ENCODE measurements around the gene USP22. TPM values are rescaled to one million over a fixed set of nuclear protein-coding genes. Genes with fewer than 3 reads are reported as not detected.

USP22 gene
- total and polyA plus RNA-seq, 4 donors, result 33.3 to 180 (median 112) TPM

DNA sequence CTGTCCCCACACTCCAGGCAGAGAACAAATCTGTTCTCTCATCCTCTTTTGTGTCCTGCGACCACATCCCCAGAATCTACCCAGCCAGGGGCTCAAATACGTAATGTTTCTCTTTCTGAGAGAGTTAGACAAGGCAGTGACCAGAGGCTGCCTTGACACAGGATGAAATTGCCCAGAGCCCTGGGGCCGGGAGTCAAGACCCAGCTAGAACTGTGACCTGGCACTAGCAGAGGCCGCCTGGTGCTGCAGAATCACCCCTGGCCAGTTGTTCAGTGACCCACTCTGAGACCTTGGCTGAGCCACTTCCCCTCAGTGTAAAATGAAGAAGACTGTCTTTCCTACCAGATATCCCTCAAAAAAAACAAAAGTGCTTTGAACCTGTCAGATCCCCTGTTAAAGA is 72.5 kb downstream of the USP22 start:
- H3K36me3 ChIP-seq (ENCODE audit: control insufficient read depth in 4 of 4, insufficient read depth in 4 of 4, low read length in 4 of 4), result no peaks in the 10 kb centered on the region
- H3K9me3 ChIP-seq (ENCODE audit: control insufficient read depth in 4 of 4, insufficient read depth in 3 of 4, low read length in 3 of 4), result no peaks in the 10 kb centered on the region
- H3K4me1 ChIP-seq (ENCODE audit: control insufficient read depth in 5 of 5, insufficient read depth in 5 of 5, low read length in 5 of 5), result no peaks in the 10 kb centered on the region
- DNase-seq (no peak), ATAC-seq (ENCODE audit: insufficient read depth, low FRiP score) (no peak)
- no peak overlapping the region for H3K9ac ChIP-seq (ENCODE audit: insufficient read depth in 1 of 2, low read length in 2 of 2)
- H3K27ac ChIP-seq (ENCODE audit: low read depth in 1 of 2, low read length in 1 of 2), result no peak overlapping the region
- TF ChIP-seq CTCF (IDR thresholded peaks at IDR 0.05; ENCODE audit: control extremely low read depth, extremely low read depth), result no peak
- H3K4me3 ChIP-seq, result no peak overlapping the region
- 81 to 92% methylated on average over 4 of the region's 4 CpGs for WGBS, 2 donors
- no peaks in the 10 kb centered on the region for H3K27me3 ChIP-seq (ENCODE audit: control insufficient read depth in 3 of 3, insufficient read depth in 3 of 3, low read length in 2 of 3)

DNA sequence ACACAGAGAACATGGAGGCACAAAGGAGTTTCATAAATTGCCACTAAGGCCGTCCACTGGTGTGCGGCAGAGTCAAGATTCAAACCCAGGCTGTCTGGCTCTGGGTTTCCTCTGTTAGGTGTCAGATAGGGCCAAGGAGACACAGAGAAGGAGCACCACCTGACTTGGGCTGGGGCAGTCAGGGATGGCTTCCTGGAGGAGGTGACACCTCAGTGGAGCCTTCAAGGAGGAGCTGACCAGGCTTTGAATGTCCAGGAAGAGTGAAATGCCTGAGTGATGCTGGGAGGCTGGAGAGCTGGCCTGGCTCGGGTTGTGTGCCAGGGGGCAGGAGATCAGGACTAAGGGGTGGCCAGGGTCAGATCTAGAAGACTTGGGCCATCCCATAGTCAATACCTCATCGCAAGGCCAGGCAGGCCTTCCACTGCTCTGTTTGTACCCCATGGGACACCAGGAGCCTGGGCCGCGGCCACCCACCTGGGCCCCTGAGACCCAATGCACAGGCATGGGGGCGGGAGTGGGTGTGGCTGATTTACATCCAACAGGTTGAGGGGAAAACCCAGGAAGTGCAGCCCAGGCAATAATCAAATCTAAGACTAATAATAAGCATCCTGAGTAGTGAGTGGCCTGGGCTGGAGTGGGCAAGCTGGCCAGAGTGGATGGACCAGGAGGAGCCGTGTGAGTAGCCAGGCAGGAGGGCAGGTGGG is 73.7 kb downstream of the USP22 start:
- 97 to 98% methylated on average over 8 of the region's 8 CpGs for WGBS, 2 donors
- no peak overlapping the region for H3K9ac ChIP-seq (ENCODE audit: insufficient read depth in 1 of 2, low read length in 2 of 2)
- ATAC-seq (ENCODE audit: insufficient read depth, low FRiP score), result no peak
- no peak overlapping the region for H3K27ac ChIP-seq (ENCODE audit: low read depth in 1 of 2, low read length in 1 of 2)
- no peaks in the 10 kb centered on the region for H3K27me3 ChIP-seq (ENCODE audit: control insufficient read depth in 3 of 3, insufficient read depth in 3 of 3, low read length in 2 of 3)
- H3K9me3 ChIP-seq (ENCODE audit: control insufficient read depth in 4 of 4, insufficient read depth in 3 of 4, low read length in 3 of 4), result no peaks in the 10 kb centered on the region
- no peaks in the 10 kb centered on the region for H3K4me1 ChIP-seq (ENCODE audit: control insufficient read depth in 5 of 5, insufficient read depth in 5 of 5, low read length in 5 of 5)
- DNase-seq, result no peak
- H3K36me3 ChIP-seq (ENCODE audit: control insufficient read depth in 4 of 4, insufficient read depth in 4 of 4, low read length in 4 of 4), result no peaks in the 10 kb centered on the region
- TF ChIP-seq CTCF (IDR thresholded peaks at IDR 0.05; ENCODE audit: control extremely low read depth, extremely low read depth), result no peak
- H3K4me3 ChIP-seq, result no peak overlapping the region

- H3K4me1 ChIP-seq (ENCODE audit: control insufficient read depth in 5 of 5, insufficient read depth in 5 of 5, low read length in 5 of 5), result no peaks in the 10 kb centered on the region
- no peaks in the 10 kb centered on the region for H3K36me3 ChIP-seq (ENCODE audit: control insufficient read depth in 4 of 4, insufficient read depth in 4 of 4, low read length in 4 of 4)
- ATAC-seq (ENCODE audit: insufficient read depth, low FRiP score) (no peak), DNase-seq (no peak)
- no peak overlapping the region for H3K9ac ChIP-seq (ENCODE audit: insufficient read depth in 1 of 2, low read length in 2 of 2)
- no peak overlapping the region for H3K27ac ChIP-seq (ENCODE audit: low read depth in 1 of 2, low read length in 1 of 2)
- TF ChIP-seq CTCF (IDR thresholded peaks at IDR 0.05; ENCODE audit: control extremely low read depth, extremely low read depth), result no peak
- 88 to 90% methylated on average over 3 of the region's 3 CpGs for WGBS, 2 donors
- H3K27me3 ChIP-seq (ENCODE audit: control insufficient read depth in 3 of 3, insufficient read depth in 3 of 3, low read length in 2 of 3), result no peaks in the 10 kb centered on the region
- no peaks in the 10 kb centered on the region for H3K9me3 ChIP-seq (ENCODE audit: control insufficient read depth in 4 of 4, insufficient read depth in 3 of 4, low read length in 3 of 4)
- H3K4me3 ChIP-seq, result no peak overlapping the region
Measured at GRCh38 chr17:20967776-20968175, 75.0 kb downstream of the USP22 start.

GRCh38 chr17:20966870-20967269 is 75.9 kb downstream of the USP22 start:
- WGBS, 2 donors, result 2 to 10% methylated on average over 2 of the region's 2 CpGs
- no peak for TF ChIP-seq CTCF (IDR thresholded peaks at IDR 0.05; ENCODE audit: control extremely low read depth, extremely low read depth)
- DNase-seq (peak; percentile 29 to 67 (median 33)), ATAC-seq (ENCODE audit: insufficient read depth, low FRiP score) (no peak)
- no peak overlapping the region for H3K9ac ChIP-seq (ENCODE audit: insufficient read depth in 1 of 2, low read length in 2 of 2)
- no peaks in the 10 kb centered on the region for H3K9me3 ChIP-seq (ENCODE audit: control insufficient read depth in 4 of 4, insufficient read depth in 3 of 4, low read length in 3 of 4)
- H3K27ac ChIP-seq (ENCODE audit: low read depth in 1 of 2, low read length in 1 of 2), result no peak overlapping the region
- H3K27me3 ChIP-seq (ENCODE audit: control insufficient read depth in 3 of 3, insufficient read depth in 3 of 3, low read length in 2 of 3), result no peaks in the 10 kb centered on the region
- H3K4me1 ChIP-seq (ENCODE audit: control insufficient read depth in 5 of 5, insufficient read depth in 5 of 5, low read length in 5 of 5), result no peaks in the 10 kb centered on the region
- H3K4me3 ChIP-seq, result no peak overlapping the region
- no peaks in the 10 kb centered on the region for H3K36me3 ChIP-seq (ENCODE audit: control insufficient read depth in 4 of 4, insufficient read depth in 4 of 4, low read length in 4 of 4)
